ENCODE measurements around the gene RGS3. TPM values are rescaled to one million over a fixed set of nuclear protein-coding genes. Genes with fewer than 3 reads are reported as not detected.

The RGS3 gene
- total and polyA plus RNA-seq, 11 donors, result 93.4 to 214 (median 134) TPM

GRCh38 chr9:113635586-113635985, 172.1 kb downstream of the RGS3 start:
- intact Hi-C loops (cut with DNase I), result loop anchor here in 1 of 10 donors (2.0 kb wide), 1 partner anchor 21 kb away; no protein-coding TSS in a partner anchor
- Histone ChIP-seq H3K4me1 (peaks cover 0 to 43% (median 19%) of the 10 kb centered on the region in 12 donors), H3K27ac (no peak overlapping the region), H3K9me3 (no peaks in the 10 kb centered on the region), H3K36me3 (no peaks in the 10 kb centered on the region), H3K27me3 (no peaks in the 10 kb centered on the region), H3K4me3 (no peak overlapping the region)
- 87 to 92% (median 89%) methylated on average over 5 of the region's 5 CpGs for WGBS, 4 donors
- ATAC-seq (no peak), DNase-seq (peak in 1 of 5 donors; percentile 8)
- TF ChIP-seq POLR2A (IDR thresholded peaks at IDR 0.05) (no peak), CTCF (IDR thresholded peaks at IDR 0.05) (no peak)

GRCh38 chr9:113636165-113636564, 172.6 kb downstream of the RGS3 start:
- H3K36me3 ChIP-seq, result no peaks in the 10 kb centered on the region
- DNase-seq (peak in 2 of 5 donors; percentile 22 to 55), ATAC-seq (peak in 3 of 4 donors; percentile 10 to 25 (median 14))
- no peaks in the 10 kb centered on the region for H3K27me3 ChIP-seq
- TF ChIP-seq CTCF (IDR thresholded peaks at IDR 0.05) (no peak), POLR2A (IDR thresholded peaks at IDR 0.05) (no peak)
- no peak overlapping the region for H3K27ac ChIP-seq
- 60 to 82% (median 71%) methylated on average over 2 to 10 of the region's 10 CpGs for WGBS, 4 donors
- H3K9me3 ChIP-seq, result no peaks in the 10 kb centered on the region
- H3K4me3 ChIP-seq, result no peak overlapping the region
- intact Hi-C loops (cut with DNase I), result no loop called here
- H3K4me1 ChIP-seq, result peaks cover 0 to 41% (median 18%) of the 10 kb centered on the region in 12 donors

GRCh38 chr9:113636693-113637092, 173.2 kb downstream of the RGS3 start:
- H3K4me3 ChIP-seq, result no peak overlapping the region
- TF ChIP-seq POLR2A (IDR thresholded peaks at IDR 0.05), result no peak
- TF ChIP-seq CTCF (IDR thresholded peaks at IDR 0.05), result no peak
- H3K9me3 ChIP-seq, result no peaks in the 10 kb centered on the region
- DNase-seq (peak in 1 of 5 donors; percentile 13), ATAC-seq (no peak)
- H3K4me1 ChIP-seq, result peaks cover 0 to 36% (median 17%) of the 10 kb centered on the region in 12 donors
- no peaks in the 10 kb centered on the region for H3K36me3 ChIP-seq
- H3K27me3 ChIP-seq, result no peaks in the 10 kb centered on the region
- no peak overlapping the region for H3K27ac ChIP-seq
- WGBS, 4 donors, result 93 to 98% (median 96%) methylated on average over 6 of the region's 6 CpGs
- intact Hi-C loops (cut with DNase I), result no loop called here

GRCh38 chr9:113638490-113638889, 175.0 kb downstream of the RGS3 start:
- intact Hi-C loops (cut with DNase I), result no loop called here
- WGBS, 4 donors, result 92 to 95% (median 93%) methylated on average over 7 of the region's 7 CpGs
- no peak for ATAC-seq

More at GRCh38 chr9:113638490-113638889, 175.0 kb downstream of the RGS3 start:
- peaks cover 0 to 25% (median 11%) of the 10 kb centered on the region in 12 donors for H3K4me1 ChIP-seq
- H3K36me3 ChIP-seq, result no peaks in the 10 kb centered on the region
- no peak for DNase-seq
- no peak overlapping the region for H3K4me3 ChIP-seq
- peaks cover 0 to 4% (median 0%) of the 10 kb centered on the region in 12 donors for H3K9me3 ChIP-seq
- TF ChIP-seq POLR2A (IDR thresholded peaks at IDR 0.05), result no peak
- TF ChIP-seq CTCF (IDR thresholded peaks at IDR 0.05), result no peak
- H3K27me3 ChIP-seq, result no peaks in the 10 kb centered on the region
- no peak overlapping the region for H3K27ac ChIP-seq
